Measurements from ENCODE around the gene TJP1. TPM values are rescaled to one million over a fixed set of nuclear protein-coding genes. Genes with fewer than 3 reads are reported as not detected.

The TJP1 gene
- total RNA-seq, 1 experiment from 2014 or later = 140 TPM

DNA sequence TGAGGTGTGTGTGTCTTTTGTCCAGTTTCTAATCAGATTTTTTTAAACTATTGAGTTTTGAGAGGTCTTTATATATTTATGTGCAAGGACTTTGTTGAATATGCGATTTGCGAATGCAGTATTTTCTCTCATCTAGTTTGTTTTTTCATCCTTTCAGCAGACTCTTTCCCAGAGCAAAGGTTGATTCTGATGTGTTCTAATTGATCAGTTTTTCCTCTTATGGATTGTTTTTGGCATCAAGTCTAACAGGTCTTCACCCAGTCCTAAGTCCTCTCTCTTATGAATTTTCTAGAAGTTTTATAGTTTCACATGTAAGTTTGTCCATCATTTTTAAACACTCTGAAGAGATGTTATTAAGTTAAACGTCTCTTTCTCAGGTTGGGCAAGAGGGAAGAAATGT, 17.8 kb upstream of the TJP1 start:
- Mint-ChIP-seq H3K9me3 (no peaks in the 10 kb centered on the region), H3K27ac (no peak overlapping the region), H3K4me3 (no peak overlapping the region), H3K36me3 (ENCODE audit: insufficient read depth in 1 of 3, low read depth in 3 of 3) (no peaks in the 10 kb centered on the region), H3K4me1 (peaks cover 16% of the 10 kb centered on the region in 2 experiments), H3K27me3 (ENCODE audit: low read depth) (no peaks in the 10 kb centered on the region)
- H4K8ac ChIP-seq (replicated peaks; ENCODE audit: insufficient read length, low read depth, low read length) = no peak overlapping the region
- H2BK12ac ChIP-seq (ENCODE audit: insufficient read length, low read depth, low read length) = no peak overlapping the region
- no peak overlapping the region for H2BK15ac ChIP-seq (ENCODE audit: low read depth, low read length)
- H3K18ac ChIP-seq (ENCODE audit: insufficient read length, low read depth, low read length) = no peak overlapping the region
- TF ChIP-seq, protein P1, sequence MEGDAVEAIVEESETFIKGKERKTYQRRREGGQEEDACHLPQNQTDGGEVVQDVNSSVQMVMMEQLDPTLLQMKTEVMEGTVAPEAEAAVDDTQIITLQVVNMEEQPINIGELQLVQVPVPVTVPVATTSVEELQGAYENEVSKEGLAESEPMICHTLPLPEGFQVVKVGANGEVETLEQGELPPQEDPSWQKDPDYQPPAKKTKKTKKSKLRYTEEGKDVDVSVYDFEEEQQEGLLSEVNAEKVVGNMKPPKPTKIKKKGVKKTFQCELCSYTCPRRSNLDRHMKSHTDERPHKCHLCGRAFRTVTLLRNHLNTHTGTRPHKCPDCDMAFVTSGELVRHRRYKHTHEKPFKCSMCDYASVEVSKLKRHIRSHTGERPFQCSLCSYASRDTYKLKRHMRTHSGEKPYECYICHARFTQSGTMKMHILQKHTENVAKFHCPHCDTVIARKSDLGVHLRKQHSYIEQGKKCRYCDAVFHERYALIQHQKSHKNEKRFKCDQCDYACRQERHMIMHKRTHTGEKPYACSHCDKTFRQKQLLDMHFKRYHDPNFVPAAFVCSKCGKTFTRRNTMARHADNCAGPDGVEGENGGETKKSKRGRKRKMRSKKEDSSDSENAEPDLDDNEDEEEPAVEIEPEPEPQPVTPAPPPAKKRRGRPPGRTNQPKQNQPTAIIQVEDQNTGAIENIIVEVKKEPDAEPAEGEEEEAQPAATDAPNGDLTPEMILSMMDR (conservative IDR thresholded peaks at IDR 0.05) = no peak
- H3K4me1 ChIP-seq (ENCODE audit: insufficient read depth, low read length) = peaks cover 2% of the 10 kb centered on the region; the same call in 1 of the 2 replicates
- no peak overlapping the region for H4K5ac ChIP-seq (ENCODE audit: insufficient read length, low read depth, low read length)
- no peak overlapping the region for H3K4ac ChIP-seq (ENCODE audit: low read depth, low read length)
- no peaks in the 10 kb centered on the region for H3K9me3 ChIP-seq (ENCODE audit: control insufficient read depth, low read depth, low read length)
- no peaks in the 10 kb centered on the region for H3K79me1 ChIP-seq (ENCODE audit: insufficient read depth, low read depth, low read length, poor library complexity, severe bottlenecking)
- no peak overlapping the region for H2BK20ac ChIP-seq (ENCODE audit: low read depth, low read length, poor library complexity, severe bottlenecking)
- H2BK5ac ChIP-seq (ENCODE audit: insufficient read length, low read length) = no peak overlapping the region
- H3K4me2 ChIP-seq (ENCODE audit: insufficient read depth, insufficient read length, low read length) = no peak overlapping the region
- no peak overlapping the region for H3T11ph ChIP-seq (ENCODE audit: low read length)
- no peak overlapping the region for H3K23ac ChIP-seq (ENCODE audit: insufficient read length, low read depth, low read length)
- H3K79me2 ChIP-seq (ENCODE audit: insufficient read depth, low read length) = no peaks in the 10 kb centered on the region
- no peak overlapping the region for H2BK120ac ChIP-seq (ENCODE audit: low read depth, low read length, poor library complexity, severe bottlenecking)
- H3K9ac ChIP-seq (ENCODE audit: extremely low read depth, insufficient read length, low read length) = no peak overlapping the region
- H4K91ac ChIP-seq (ENCODE audit: insufficient read length, low read depth, low read length) = no peak overlapping the region
- H3K27ac ChIP-seq (ENCODE audit: insufficient read length, low read depth, low read length) = no peak overlapping the region
- H3K27me3 ChIP-seq (ENCODE audit: insufficient read depth, low read length) = no peaks in the 10 kb centered on the region
- no peak overlapping the region for H2AK5ac ChIP-seq (ENCODE audit: insufficient read length, low read length)
- WGBS (ENCODE audit: extremely low coverage, insufficient read length, low lambda C conversion rate) = no CpG with 5 or more reads among the region's 3 CpGs
- H4K20me1 ChIP-seq (ENCODE audit: control insufficient read depth, insufficient read depth, insufficient read length) = no peaks in the 10 kb centered on the region
- H3K23me2 ChIP-seq (ENCODE audit: insufficient read length, low read depth, low read length, poor library complexity, severe bottlenecking) = no peaks in the 10 kb centered on the region
- no peak overlapping the region for H3K14ac ChIP-seq (ENCODE audit: insufficient read depth, low read length)
- H2AFZ ChIP-seq (ENCODE audit: low read length) = no peak overlapping the region
- H3K56ac ChIP-seq (ENCODE audit: insufficient read length, low read depth, low read length) = no peak overlapping the region
- no peak for DNase-seq
